Measurements from ENCODE around the gene COL17A1.

The COL17A1 gene

GRCh38 chr10:104092749-104093148 lies 7.1 kb upstream of the COL17A1 start:
- DNase-seq: no peak

GRCh38 chr10:104090611-104091010 lies 4.9 kb upstream of the COL17A1 start:
- DNase-seq: no peak

- DNase-seq: no peak
Measured at GRCh38 chr10:104089621-104090020, 3.9 kb upstream of the COL17A1 start.

GRCh38 chr10:104088239-104088638 lies 2.6 kb upstream of the COL17A1 start:
- DNase-seq: no peak

- no peak for DNase-seq
Measured at GRCh38 chr10:104084482-104085142, 1.1 kb downstream of the COL17A1 start.

GRCh38 chr10:104081998-104082397 lies 3.7 kb downstream of the COL17A1 start:
- DNase-seq: no peak

GRCh38 chr10:104080762-104081161 lies 4.9 kb downstream of the COL17A1 start:
- DNase-seq: no peak

- DNase-seq: no peak
Measured at GRCh38 chr10:104077663-104078151, 8.0 kb downstream of the COL17A1 start.

- no peak for DNase-seq
Measured at GRCh38 chr10:104077247-104077646, 8.4 kb downstream of the COL17A1 start.

GRCh38 chr10:104076743-104077160 lies 8.9 kb downstream of the COL17A1 start:
- DNase-seq: no peak

GRCh38 chr10:104074505-104074904 lies 11.2 kb downstream of the COL17A1 start:
- DNase-seq: no peak

GRCh38 chr10:104072786-104073185 lies 12.9 kb downstream of the COL17A1 start:
- no peak for DNase-seq

GRCh38 chr10:104069613-104070012 lies 16.1 kb downstream of the COL17A1 start:
- no peak for DNase-seq

GRCh38 chr10:104067525-104067924 lies 18.2 kb downstream of the COL17A1 start:
- no peak for DNase-seq

- DNase-seq: no peak
Measured at GRCh38 chr10:104066945-104067344, 18.7 kb downstream of the COL17A1 start.

- DNase-seq: no peak
Measured at GRCh38 chr10:104065748-104066147, 19.9 kb downstream of the COL17A1 start.

- no peak for DNase-seq
Measured at GRCh38 chr10:104061196-104061595, 24.5 kb downstream of the COL17A1 start.

- no peak for DNase-seq
Measured at GRCh38 chr10:104059364-104059763, 26.3 kb downstream of the COL17A1 start.

GRCh38 chr10:104057717-104058116 lies 28.0 kb downstream of the COL17A1 start:
- no peak for DNase-seq

- no peak for DNase-seq
Measured at GRCh38 chr10:104056619-104057273, 28.9 kb downstream of the COL17A1 start.

GRCh38 chr10:104054430-104054829 lies 31.2 kb downstream of the COL17A1 start:
- DNase-seq: no peak

GRCh38 chr10:104053201-104053600 lies 32.5 kb downstream of the COL17A1 start:
- no peak for DNase-seq

GRCh38 chr10:104052431-104052830 lies 33.2 kb downstream of the COL17A1 start:
- no peak for DNase-seq

GRCh38 chr10:104049504-104050250 lies 36.0 kb downstream of the COL17A1 start:
- no peak for DNase-seq

Data from activated CD4-positive, CD25-positive, alpha-beta regulatory T cell (primary cell).